ENCODE measurements around the gene PPARG. TPM values are rescaled to one million over a fixed set of nuclear protein-coding genes. Genes with fewer than 3 reads are reported as not detected.

Gene PPARG
- total RNA-seq, 1 experiment from 2014 or later: 71.6 TPM

DNA sequence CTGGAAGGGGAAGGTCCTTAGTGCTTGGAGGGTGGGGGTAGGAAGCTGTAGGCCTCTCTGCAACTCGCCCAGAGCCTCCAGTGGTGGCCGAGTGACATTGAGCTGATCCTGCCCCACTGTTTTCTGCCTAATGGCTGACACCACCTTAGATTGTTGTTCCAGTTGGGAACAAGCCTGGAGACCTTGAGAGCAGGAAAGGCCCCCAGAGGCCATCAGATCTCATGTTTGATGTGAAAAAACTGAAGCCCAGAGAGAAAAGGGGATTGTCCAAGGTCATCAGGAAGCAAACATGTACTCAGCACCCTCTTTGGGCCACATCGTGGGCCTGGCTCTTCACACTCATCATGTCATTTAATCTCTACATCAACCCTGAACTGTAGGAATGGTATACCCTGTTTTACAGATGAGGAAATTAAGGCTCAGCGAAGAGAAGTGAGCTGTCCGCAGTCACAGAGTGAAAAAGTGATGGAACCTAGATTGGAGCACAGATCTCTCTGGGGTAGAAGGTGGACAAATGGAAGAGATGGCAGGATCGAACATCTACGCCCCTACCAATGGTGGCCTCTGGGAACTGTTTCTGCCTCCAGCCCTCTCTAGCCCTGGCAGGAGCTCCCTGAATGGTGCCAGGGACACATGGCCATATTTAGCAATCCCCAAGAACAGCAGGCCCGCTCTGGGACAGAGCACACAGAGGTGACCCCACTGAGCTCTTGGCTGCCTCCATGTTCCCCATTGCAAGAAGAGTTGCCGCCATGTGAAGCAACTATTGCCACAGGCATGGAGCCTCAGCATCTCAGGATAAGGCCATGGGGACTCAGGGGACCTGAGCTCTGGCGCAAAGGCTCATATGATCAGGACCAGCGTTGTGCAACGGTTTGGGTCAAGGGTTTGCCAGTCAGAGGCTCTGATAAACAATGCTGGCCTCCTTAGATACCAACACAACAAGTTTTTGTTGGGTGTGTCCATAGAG lies 163.8 kb downstream of the PPARG start:
- ChIA-PET RAD21 (ENCODE audit: low non-redundant PET in 1 of 2, low total read pairs in 2 of 2, uncharacterized antibody in 2 of 2, unreplicated experiment in 2 of 2) (no interaction called here), CTCF (no interaction called here), POLR2A (no interaction called here)
- ATAC-seq (no peak; the same call in 1 of the 2 replicates), DNase-seq (ENCODE audit: low read depth, low spot score) (no peak)
- Histone ChIP-seq H3K36me3 (ENCODE audit: control insufficient read depth in 1 of 2, insufficient read depth in 2 of 2, low read length in 2 of 2) (no peaks in the 10 kb centered on the region), H3K4me3 (replicated peaks in 1 of 2; ENCODE audit: low read depth in 1 of 2, low read length in 2 of 2) (no peak overlapping the region), H4K20me1 (ENCODE audit: insufficient read depth) (no peaks in the 10 kb centered on the region), H3K27ac (ENCODE audit: low read depth, low read length) (no peak overlapping the region), H3K9me2 (ENCODE audit: insufficient read depth) (no peaks in the 10 kb centered on the region), H3K4me1 (ENCODE audit: control insufficient read depth in 1 of 2, insufficient read depth in 2 of 2, low read length in 2 of 2) (peaks cover 5 to 21% of the 10 kb centered on the region in 2 experiments; a peak in 2 of 4 replicates), H3K79me2 (ENCODE audit: insufficient read depth, low read length) (no peaks in the 10 kb centered on the region), H3K27me3 (ENCODE audit: insufficient read depth, low read length) (no peaks in the 10 kb centered on the region), H3K9ac (ENCODE audit: low read length) (no peak overlapping the region), H3K9me3 (ENCODE audit: control insufficient read depth in 1 of 2, insufficient read depth in 1 of 2, low read depth in 1 of 2, low read length in 2 of 2) (no peaks in the 10 kb centered on the region), H3K4me2 (ENCODE audit: low read length) (no peak overlapping the region), H2AFZ (ENCODE audit: low read depth, low read length, poor library complexity, severe bottlenecking) (no peak overlapping the region)
- no TSS peak for BruUV-seq (replicated peaks)
- intact Hi-C loops (cut with micrococcal nuclease): no loop called here
- TF ChIP-seq SP1 (IDR thresholded peaks at IDR 0.05; ENCODE audit: low read depth) (no peak), ELF1 (IDR thresholded peaks at IDR 0.05; ENCODE audit: borderline replicate concordance, low read depth) (no peak), SRF (IDR thresholded peaks at IDR 0.05; ENCODE audit: low read depth) (no peak)
- TF ChIP-seq, protein P1, sequence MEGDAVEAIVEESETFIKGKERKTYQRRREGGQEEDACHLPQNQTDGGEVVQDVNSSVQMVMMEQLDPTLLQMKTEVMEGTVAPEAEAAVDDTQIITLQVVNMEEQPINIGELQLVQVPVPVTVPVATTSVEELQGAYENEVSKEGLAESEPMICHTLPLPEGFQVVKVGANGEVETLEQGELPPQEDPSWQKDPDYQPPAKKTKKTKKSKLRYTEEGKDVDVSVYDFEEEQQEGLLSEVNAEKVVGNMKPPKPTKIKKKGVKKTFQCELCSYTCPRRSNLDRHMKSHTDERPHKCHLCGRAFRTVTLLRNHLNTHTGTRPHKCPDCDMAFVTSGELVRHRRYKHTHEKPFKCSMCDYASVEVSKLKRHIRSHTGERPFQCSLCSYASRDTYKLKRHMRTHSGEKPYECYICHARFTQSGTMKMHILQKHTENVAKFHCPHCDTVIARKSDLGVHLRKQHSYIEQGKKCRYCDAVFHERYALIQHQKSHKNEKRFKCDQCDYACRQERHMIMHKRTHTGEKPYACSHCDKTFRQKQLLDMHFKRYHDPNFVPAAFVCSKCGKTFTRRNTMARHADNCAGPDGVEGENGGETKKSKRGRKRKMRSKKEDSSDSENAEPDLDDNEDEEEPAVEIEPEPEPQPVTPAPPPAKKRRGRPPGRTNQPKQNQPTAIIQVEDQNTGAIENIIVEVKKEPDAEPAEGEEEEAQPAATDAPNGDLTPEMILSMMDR (IDR thresholded peaks at IDR 0.05 in 2 of 3, conservative IDR thresholded peaks at IDR 0.05 in 1 of 3; ENCODE audit: borderline replicate concordance in 1 of 3, insufficient read depth in 1 of 3, low read depth in 2 of 3, low read length in 2 of 3): no peak
